ENCODE measurements around the gene GGT5.
A peak's percentile ranks its signal among the peaks of the same experiment; 100 is the strongest.

The GGT5 gene

GRCh38 chr22:24191893-24192292 lies 53.0 kb downstream of the GGT5 start:
- TF ChIP-seq CTCF (IDR thresholded peaks at IDR 0.05): no peak
- Histone ChIP-seq H3K27me3 (no peaks in the 10 kb centered on the region), H3K27ac (no peak overlapping the region), H3K4me1 (ENCODE audit: control insufficient read depth in 1 of 2, insufficient read depth in 1 of 2, low read depth in 1 of 2, low read length in 1 of 2) (peaks cover 12 to 13% of the 10 kb centered on the region in 2 experiments), H3K4me3 (ENCODE audit: low read depth in 1 of 2, low read length in 1 of 2) (no peak overlapping the region), H3K9me3 (no peaks in the 10 kb centered on the region), H3K36me3 (no peaks in the 10 kb centered on the region)

- Histone ChIP-seq H3K4me1 (ENCODE audit: control insufficient read depth in 1 of 2, insufficient read depth in 1 of 2, low read depth in 1 of 2, low read length in 1 of 2) (peaks cover 12 to 13% of the 10 kb centered on the region in 2 experiments), H3K27ac (no peak overlapping the region), H3K4me3 (ENCODE audit: low read depth in 1 of 2, low read length in 1 of 2) (no peak overlapping the region), H3K27me3 (no peaks in the 10 kb centered on the region), H3K9me3 (no peaks in the 10 kb centered on the region), H3K36me3 (no peaks in the 10 kb centered on the region)
- no peak for TF ChIP-seq CTCF (IDR thresholded peaks at IDR 0.05)
These were observed 53.5 kb downstream of the GGT5 start for GRCh38 chr22:24191381-24191841.

- no peaks in the 10 kb centered on the region for H3K9me3 ChIP-seq
- no peaks in the 10 kb centered on the region for H3K27me3 ChIP-seq
- no peak overlapping the region for H3K27ac ChIP-seq
- TF ChIP-seq CTCF (IDR thresholded peaks at IDR 0.05): no peak
- no peak overlapping the region for H3K4me3 ChIP-seq (ENCODE audit: low read depth in 1 of 2, low read length in 1 of 2)
- peaks cover 12 to 13% of the 10 kb centered on the region in 2 experiments for H3K4me1 ChIP-seq (ENCODE audit: control insufficient read depth in 1 of 2, insufficient read depth in 1 of 2, low read depth in 1 of 2, low read length in 1 of 2)
- no peaks in the 10 kb centered on the region for H3K36me3 ChIP-seq
These were observed 54.2 kb downstream of the GGT5 start for GRCh38 chr22:24190596-24191208.

- Histone ChIP-seq H3K27me3 (no peaks in the 10 kb centered on the region), H3K4me1 (ENCODE audit: control insufficient read depth in 1 of 2, insufficient read depth in 1 of 2, low read depth in 1 of 2, low read length in 1 of 2) (peaks cover 12 to 13% of the 10 kb centered on the region in 2 experiments), H3K36me3 (no peaks in the 10 kb centered on the region), H3K4me3 (ENCODE audit: low read depth in 1 of 2, low read length in 1 of 2) (no peak overlapping the region), H3K9me3 (no peaks in the 10 kb centered on the region), H3K27ac (no peak overlapping the region)
- TF ChIP-seq CTCF (IDR thresholded peaks at IDR 0.05): no peak
These were observed 54.7 kb downstream of the GGT5 start for GRCh38 chr22:24190159-24190540.

- H3K27ac ChIP-seq: peak overlapping the region; percentile 44
- no peaks in the 10 kb centered on the region for H3K9me3 ChIP-seq
- H3K4me3 ChIP-seq (ENCODE audit: low read depth in 1 of 2, low read length in 1 of 2): peak overlapping the region in 1 of 2 experiments; percentile 31
These were observed 55.4 kb downstream of the GGT5 start for GRCh38 chr22:24189249-24190158.

More at GRCh38 chr22:24189249-24190158, 55.4 kb downstream of the GGT5 start:
- peaks cover 12 to 13% of the 10 kb centered on the region in 2 experiments for H3K4me1 ChIP-seq (ENCODE audit: control insufficient read depth in 1 of 2, insufficient read depth in 1 of 2, low read depth in 1 of 2, low read length in 1 of 2)
- no peaks in the 10 kb centered on the region for H3K27me3 ChIP-seq
- H3K36me3 ChIP-seq: no peaks in the 10 kb centered on the region
- peak; percentile 94 for TF ChIP-seq CTCF (IDR thresholded peaks at IDR 0.05)
